Endothelial cell of umbilical vein (primary cell): Measurements from ENCODE around the gene IGSF3. TPM values are rescaled to one million over a fixed set of nuclear protein-coding genes. Genes with fewer than 3 reads are reported as not detected.

Experiments
- BruUV-seq: library from RNA; stranded (reverse); fragments of 400-500 nt; replicated peaks from 2 replicates; lab custom pipeline; 2021; lab: Mats Ljungman, UMichigan
- CTCF ChIA-PET: fragments of 300-600, 350-600 bp; sonication (Branson Sonifier 250); formaldehyde crosslinking; loops from one replicate; lab custom pipeline; 2021; ENCODE audit warnings: antibody characterized with exemption, inconsistent platforms; lab: Charles Lee
- POLR2A ChIA-PET: fragments of 300-600, 350-600 bp; sonication (Branson Sonifier 250); formaldehyde crosslinking; loops from one replicate; lab custom pipeline; 2021; ENCODE audit warnings: antibody characterized with exemption, inconsistent platforms; lab: Charles Lee
- DNase-seq: peaks from one replicate; pipeline ENCODE4 v3.0.0-alpha.2; 2011; ENCODE audit warnings: low read depth, low spot score
- FAIRE-seq: peaks from 2 replicates; lab custom pipeline; 2011; peaks lifted over from hg19 to GRCh38; lab: Jason Lieb, UNC
- H2AFZ ChIP-seq: 2 replicates; pipeline ENCODE4 v1.6.0; 2012; ENCODE audit warnings: low read depth, low read length, control low read depth, inconsistent platforms
- H3K27ac ChIP-seq: 2 replicates; pipeline ENCODE4 v1.5.1; 2011; ENCODE audit warnings: low read depth, mild to moderate bottlenecking, control low read depth, low read length, moderate library complexity; ENCODE audit not compliant: insufficient read depth
- H3K27me3 ChIP-seq, 2 experiments: 2 replicates each; pipeline versions ENCODE4 v1.6.0 to v1.6.1; 2011; ENCODE audit warnings: low read length in 2 of 2, mixed read lengths in 1 of 2; ENCODE audit not compliant: control insufficient read depth in 2 of 2, insufficient read depth in 2 of 2
- H3K36me3 ChIP-seq, 2 experiments: 2 replicates in 1 of 2; 3 replicates in 1 of 2; pipeline ENCODE4 v1.5.1; 2011; ENCODE audit warnings: low read length in 2 of 2, mild to moderate bottlenecking in 1 of 2, moderate library complexity in 1 of 2; ENCODE audit not compliant: control insufficient read depth in 2 of 2, insufficient read depth in 2 of 2; ENCODE audit errors: extremely low read depth in 1 of 2
- H3K4me1 ChIP-seq: 3 replicates; pipeline ENCODE4 v1.5.1; 2011; ENCODE audit warnings: mild to moderate bottlenecking, low read length; ENCODE audit not compliant: control insufficient read depth, insufficient read depth; ENCODE audit errors: extremely low read depth
- H3K4me2 ChIP-seq: 2 replicates; pipeline ENCODE4 v1.6.1; 2011; ENCODE audit warnings: low read length, control low read depth, mixed read lengths; ENCODE audit not compliant: insufficient read depth
- H3K4me3 ChIP-seq, 3 experiments: fragments of 200-600 bp in 1 of 3; sonication (generic), shearing (Covaris generic) in 1 of 3; replicated peaks in 1 of 3; 2 replicates each; pipeline ENCODE4 v1.5.1; 2011 to 2016; ENCODE audit warnings: control low read depth in 3 of 3, low read length in 3 of 3, mild to moderate bottlenecking in 2 of 3, inconsistent platforms in 1 of 3, low read depth in 1 of 3, moderate library complexity in 1 of 3; ENCODE audit not compliant: insufficient read depth in 1 of 3
- H3K79me2 ChIP-seq: 2 replicates; pipeline ENCODE4 v1.6.0; 2012; ENCODE audit warnings: low read length, inconsistent platforms; ENCODE audit not compliant: control insufficient read depth, insufficient read depth
- H3K9ac ChIP-seq: replicated peaks from 2 replicates; pipeline ENCODE3; 2011; ENCODE audit warnings: low read length, control low read depth; ENCODE audit not compliant: insufficient read depth; ENCODE audit errors: extremely low read depth
- H3K9me1 ChIP-seq: replicated peaks from 3 replicates; pipeline ENCODE4 v1.6.0; 2011; ENCODE audit warnings: mild to moderate bottlenecking, low read length; ENCODE audit not compliant: control insufficient read depth, insufficient read depth; ENCODE audit errors: extremely low read depth
- H3K9me3 ChIP-seq: replicated peaks from 2 replicates; pipeline ENCODE4 v1.5.1; 2012; ENCODE audit warnings: low read length, inconsistent platforms; ENCODE audit not compliant: control insufficient read depth, insufficient read depth
- H4K20me1 ChIP-seq: replicated peaks from 2 replicates; pipeline ENCODE3; 2011; ENCODE audit warnings: mild to moderate bottlenecking, low read length; ENCODE audit not compliant: control insufficient read depth, insufficient read depth; ENCODE audit errors: extremely low read depth
- CTCF ChIP-seq, 2 donors: IDR thresholded peaks; 1 replicate in 1 of 2; 2 replicates in 1 of 2; pipeline ENCODE4 v1.5.1; 2011; ENCODE audit warnings: low read length in 2 of 2, mild to moderate bottlenecking in 2 of 2, moderate library complexity in 2 of 2, control low read depth in 1 of 2, inconsistent platforms in 1 of 2, low read depth in 1 of 2; ENCODE audit not compliant: insufficient read depth in 1 of 2; ENCODE audit errors: extremely low read depth in 1 of 2
- EZH2 ChIP-seq: IDR thresholded peaks from 2 replicates; pipeline ENCODE4 v1.6.1; 2012; ENCODE audit warnings: borderline replicate concordance, low read depth, mild to moderate bottlenecking, moderate library complexity, low read length, inconsistent platforms; ENCODE audit not compliant: severe bottlenecking
- FOS ChIP-seq: IDR thresholded peaks from 2 replicates; pipeline ENCODE4 v1.6.1; 2011; ENCODE audit warnings: mild to moderate bottlenecking, low read length, moderate library complexity, borderline replicate concordance; ENCODE audit not compliant: insufficient read depth
- GATA2 ChIP-seq: IDR thresholded peaks from 2 replicates; pipeline ENCODE4 v1.7.0; 2011; ENCODE audit warnings: low read depth, mild to moderate bottlenecking, moderate library complexity, mixed read lengths, low read length; ENCODE audit not compliant: insufficient read length, insufficient read depth
- JUN ChIP-seq: IDR thresholded peaks from 2 replicates; pipeline ENCODE4 v1.6.1; 2011; ENCODE audit warnings: borderline replicate concordance, low read depth; ENCODE audit not compliant: insufficient read length, insufficient read depth
- MAX ChIP-seq: IDR thresholded peaks from 2 replicates; pipeline ENCODE4 v1.6.1; 2011; ENCODE audit not compliant: insufficient read depth, insufficient read length
- MYC ChIP-seq: IDR thresholded peaks from one replicate; pipeline ENCODE4 v1.6.1; 2011; ENCODE audit warnings: mild to moderate bottlenecking, low read depth, low read length
- POLR2A ChIP-seq: IDR thresholded peaks from 2 replicates; pipeline ENCODE4 v1.6.1; 2012; ENCODE audit warnings: low read depth, mild to moderate bottlenecking, control low read depth, low read length
- POLR2AphosphoS5 ChIP-seq: IDR thresholded peaks from 2 replicates; pipeline ENCODE4 v1.6.1; 2012; ENCODE audit warnings: low read depth, mild to moderate bottlenecking, control low read depth, low read length, moderate library complexity; ENCODE audit not compliant: insufficient read depth
- dilution Hi-C: fragments of 300-500 bp; cut with MboI; formaldehyde crosslinking; loops from one replicate; pipeline ENCODE4 v1.15.0; 2019; ENCODE audit warnings: low sequenced_read_pairs; ENCODE audit not compliant: extremely low pct_ligation_motif_present
- intact Hi-C: fragments of 100-400 bp; cut with micrococcal nuclease; formaldehyde crosslinking; loops from one replicate; pipeline ENCODE4 v1.10.0; 2022
- polyA plus RNA-seq, 4 experiments: library from polyadenylated mRNA; depleted of rRNA in 3 of 4; stranded (reverse) in 3 of 4; unstranded in 1 of 4; fragments of >200 nt; gene quantifications; 2 replicates each; pipeline versions ENCODE4 v1.2.1 to v1.2.3, GENCODE V29; 2011 to 2012; ENCODE audit warnings: missing spikeins in 1 of 4
- total RNA-seq: library from RNA; stranded (reverse); gene quantifications from 2 replicates; pipeline ENCODE4 v1.2.3, GENCODE V29; 2021

The IGSF3 gene
- total and polyA plus RNA-seq, 2 donors (not counting 3 experiments of a cell fraction or from before 2014, with no cell fraction given): 0.63 to 2.2 TPM

- no peak for FAIRE-seq
Measured at GRCh38 chr1:116586741-116587143, 80.8 kb downstream of the IGSF3 start.

More at GRCh38 chr1:116586741-116587143, 80.8 kb downstream of the IGSF3 start:
- Histone ChIP-seq H3K27me3 (no peaks in the 10 kb centered on the region), H2AFZ (no peak overlapping the region), H3K36me3 (no peaks in the 10 kb centered on the region), H3K4me2 (no peak overlapping the region), H3K79me2 (no peaks in the 10 kb centered on the region), H3K4me1 (peaks cover 6% of the 10 kb centered on the region), H3K9me3 (no peaks in the 10 kb centered on the region), H3K9ac (no peak overlapping the region), H3K4me3 (no peak overlapping the region), H4K20me1 (no peaks in the 10 kb centered on the region), H3K27ac (no peak overlapping the region), H3K9me1 (no peaks in the 10 kb centered on the region)
- no peak for DNase-seq
- intact Hi-C loops (no loop called here), dilution Hi-C loops (no loop called here)
- TF ChIP-seq EZH2: no peak
- no peak for TF ChIP-seq CTCF (IDR thresholded peaks at IDR 0.05; ENCODE audit: extremely low read depth in 1 of 2, insufficient read depth in 1 of 2, low read depth in 1 of 2, low read length in 2 of 2)
- TF ChIP-seq MAX: no peak
- no peak for TF ChIP-seq MYC
- no peak for TF ChIP-seq JUN
- TF ChIP-seq GATA2: no peak
- TF ChIP-seq FOS: no peak
- TF ChIP-seq POLR2A: no peak
- no peak for TF ChIP-seq POLR2AphosphoS5
- CTCF ChIA-PET: interaction anchor here (0.7 to 2.0 kb wide), 3 partner anchors 9 to 12 kb away, joined by 3 to 9 read pairs (median 6); no protein-coding TSS in a partner anchor
- BruUV-seq: no TSS peak
- POLR2A ChIA-PET: no interaction called here
